NCI-H2107 treated with DMSO at 0.1 percent for 48 hours (cell line): ENCODE data around the gene METTL13.

Experiments used
- DNase-seq: peaks from one replicate; lab custom pipeline; 2025; ENCODE audit not compliant: unreplicated experiment; lab: John Stamatoyannopoulos, UW

Gene METTL13

GRCh38 chr1:171801487-171801891, 20.0 kb downstream of the METTL13 start:
- DNase-seq = peak; percentile 49

- no peak for DNase-seq
Measured at GRCh38 chr1:171802207-171802606, 20.7 kb downstream of the METTL13 start.

GRCh38 chr1:171803045-171803444, 21.6 kb downstream of the METTL13 start:
- DNase-seq = no peak

GRCh38 chr1:171803461-171804022, 22.1 kb downstream of the METTL13 start:
- no peak for DNase-seq

GRCh38 chr1:171805395-171806115, 24.1 kb downstream of the METTL13 start:
- no peak for DNase-seq

- DNase-seq = no peak
Measured at GRCh38 chr1:171807556-171807955, 26.1 kb downstream of the METTL13 start.

GRCh38 chr1:171809834-171810233, 28.4 kb downstream of the METTL13 start:
- DNase-seq = no peak

GRCh38 chr1:171811672-171812071, 30.2 kb downstream of the METTL13 start:
- no peak for DNase-seq

- no peak for DNase-seq
Measured at GRCh38 chr1:171814692-171815091, 33.2 kb downstream of the METTL13 start.

GRCh38 chr1:171816300-171816901, 34.9 kb downstream of the METTL13 start:
- DNase-seq = no peak

GRCh38 chr1:171817511-171818265, 36.2 kb downstream of the METTL13 start:
- no peak for DNase-seq

- no peak for DNase-seq
Measured at GRCh38 chr1:171819946-171820345, 38.5 kb downstream of the METTL13 start.

- DNase-seq = no peak
Measured at GRCh38 chr1:171826973-171827372, 45.5 kb downstream of the METTL13 start.

- DNase-seq = no peak
Measured at GRCh38 chr1:171828794-171829193, 47.3 kb downstream of the METTL13 start.

GRCh38 chr1:171833091-171833825, 51.8 kb downstream of the METTL13 start:
- DNase-seq = no peak

- DNase-seq = no peak
Measured at GRCh38 chr1:171834821-171835220, 53.4 kb downstream of the METTL13 start.

GRCh38 chr1:171835891-171836290, 54.4 kb downstream of the METTL13 start:
- DNase-seq = no peak

- DNase-seq = peak; percentile 12
Measured at GRCh38 chr1:171841050-171841910, 59.8 kb downstream of the METTL13 start, which contains the start of gene DNM3. Gene DNM3 (plus strand): TSS chr1:171841498. CDS start chr1:171841657, 159 bp downstream.

- peak; percentile 1 for DNase-seq
Measured at GRCh38 chr1:171841931-171842761, 60.7 kb downstream of the METTL13 start.
